HCT116 (cell line): Measurements from ENCODE around the gene SYT15B. TPM values are rescaled to one million over a fixed set of nuclear protein-coding genes. Genes with fewer than 3 reads are reported as not detected.
"Not testable (repeated sequence)": the region's sequence is repeated elsewhere in the genome, so short reads cannot be mapped to it uniquely, and the experiment has no call there.

Experiments
- ATAC-seq: fragments of 200-7000 bp; cut with Tn5 transposase; 2 replicates; pipeline ENCODE4 v1.9.1; 2020; ENCODE audit warnings: mild to moderate bottlenecking, moderate library complexity
- BruUV-seq: library from RNA; stranded (reverse); fragments of 400-500 nt; replicated peaks from 2 replicates; lab custom pipeline; 2021; lab: Mats Ljungman, UMichigan
- CTCF ChIA-PET: fragments of 300-600 bp; sonication (Branson Sonifier 250); formaldehyde crosslinking; loops from one replicate; lab custom pipeline; 2021; ENCODE audit warnings: antibody characterized with exemption; lab: Charles Lee
- POLR2A ChIA-PET: fragments of 300-600, 350-600 bp; sonication (Branson Sonifier 250); formaldehyde crosslinking; loops from one replicate; lab custom pipeline; 2021; ENCODE audit warnings: antibody characterized with exemption; lab: Charles Lee
- RAD21 ChIA-PET, 2 experiments: fragments of 300-600 bp; sonication (Branson Sonifier 250); formaldehyde crosslinking; loops; one replicate each; lab custom pipeline; 2023; ENCODE audit warnings: low total read pairs in 2 of 2; ENCODE audit not compliant: uncharacterized antibody in 2 of 2, unreplicated experiment in 2 of 2, low non-redundant PET in 1 of 2; lab: Charles Lee
- DNase-seq: peaks from one replicate; pipeline ENCODE4 v3.0.0-alpha.2; 2010; ENCODE audit warnings: low read depth, low spot score
- H2AFZ ChIP-seq: fragments of 200-600 bp; shearing (Covaris generic), sonication (generic); 2 replicates; pipeline ENCODE4 v1.6.1; 2017; ENCODE audit warnings: low read depth, mixed run types, mixed read lengths, antibody characterized with exemption, low read length; ENCODE audit not compliant: poor library complexity, severe bottlenecking
- H3K27ac ChIP-seq: 2 replicates; pipeline ENCODE4 v1.5.1; 2012; ENCODE audit warnings: low read depth, low read length
- H3K27me3 ChIP-seq: fragments of 200-600 bp; sonication (generic); 2 replicates; pipeline ENCODE4 v1.6.1; 2016; ENCODE audit warnings: mixed run types, low read length, mixed read lengths; ENCODE audit not compliant: insufficient read depth
- H3K36me3 ChIP-seq, 2 experiments: fragments of 200-500 bp in 1 of 2; fragments of 200-600 bp in 1 of 2; sonication (Bioruptor generic) in 1 of 2; sonication (generic) in 1 of 2; 2 replicates each; pipeline versions ENCODE4 v1.5.1 to v1.6.1; 2014 to 2016; ENCODE audit warnings: low read length in 2 of 2, inconsistent platforms in 1 of 2, mixed read lengths in 1 of 2, mixed run types in 1 of 2; ENCODE audit not compliant: insufficient read depth in 2 of 2, control insufficient read depth in 1 of 2
- H3K4me1 ChIP-seq, 2 experiments: fragments of 200-600 bp in 1 of 2; sonication (generic) in 1 of 2; 2 replicates each; pipeline versions ENCODE4 v1.5.1 to v1.6.1; 2012 to 2017; ENCODE audit warnings: low read length in 2 of 2, inconsistent platforms in 1 of 2, mild to moderate bottlenecking in 1 of 2, mixed read lengths in 1 of 2, mixed run types in 1 of 2, moderate library complexity in 1 of 2; ENCODE audit not compliant: insufficient read depth in 2 of 2, control insufficient read depth in 1 of 2
- H3K4me2 ChIP-seq: fragments of 200-600 bp; sonication (generic); 2 replicates; pipeline ENCODE4 v1.6.1; 2017; ENCODE audit warnings: mixed run types, low read length, mixed read lengths
- H3K4me3 ChIP-seq, 2 experiments: fragments of 200-600 bp in 1 of 2; sonication (generic) in 1 of 2; replicated peaks in 1 of 2; 2 replicates each; pipeline ENCODE4 v1.5.1; 2011 to 2016; ENCODE audit warnings: low read length in 2 of 2, control low read depth in 1 of 2, low read depth in 1 of 2, mild to moderate bottlenecking in 1 of 2, mixed read lengths in 1 of 2, mixed run types in 1 of 2
- H3K79me2 ChIP-seq: fragments of 200-600 bp; sonication (generic); 2 replicates; pipeline ENCODE4 v1.6.1; 2017; ENCODE audit warnings: mild to moderate bottlenecking, mixed run types, low read length, moderate library complexity, mixed read lengths; ENCODE audit not compliant: insufficient read depth
- H3K9ac ChIP-seq: fragments of 200-600 bp; sonication (generic); 2 replicates; pipeline ENCODE4 v1.6.1; 2016; ENCODE audit warnings: low read length, mixed read lengths
- H3K9me2 ChIP-seq: fragments of 200-600 bp; sonication (generic), shearing (Covaris generic); 2 replicates; pipeline ENCODE4 v1.6.1; 2017; ENCODE audit warnings: mixed run types, mild to moderate bottlenecking, moderate library complexity; ENCODE audit not compliant: insufficient read depth
- H3K9me3 ChIP-seq, 2 experiments: fragments of 200-500 bp in 1 of 2; fragments of 200-600 bp in 1 of 2; sonication (Bioruptor generic) in 1 of 2; sonication (generic) in 1 of 2; 2 replicates each; pipeline ENCODE4 v1.6.1; 2014 to 2017; ENCODE audit warnings: low read length in 2 of 2, mixed read lengths in 2 of 2, inconsistent platforms in 1 of 2, low read depth in 1 of 2, mild to moderate bottlenecking in 1 of 2, mixed run types in 1 of 2, moderate library complexity in 1 of 2; ENCODE audit not compliant: control insufficient read depth in 1 of 2, insufficient read depth in 1 of 2
- H4K20me1 ChIP-seq: fragments of 200-600 bp; sonication (generic), shearing (Covaris generic); 2 replicates; pipeline ENCODE4 v1.6.1; 2017; ENCODE audit warnings: mixed run types, mild to moderate bottlenecking, moderate library complexity; ENCODE audit not compliant: insufficient read depth
- CTCF ChIP-seq, 3 experiments: fragments of 200-600 bp in 1 of 3; sonication (generic) in 1 of 3; IDR thresholded peaks in 2 of 3; conservative IDR thresholded peaks in 1 of 3; 2 replicates each; pipeline ENCODE4 v1.5.1; 2012 to 2017; ENCODE audit warnings: low read depth in 2 of 3, low read length in 2 of 3, antibody characterized with exemption in 1 of 3, borderline replicate concordance in 1 of 3, control low read depth in 1 of 3, mild to moderate bottlenecking in 1 of 3, mixed read lengths in 1 of 3, mixed run types in 1 of 3, moderate library complexity in 1 of 3; ENCODE audit not compliant: insufficient read depth in 1 of 3
- RAD21 ChIP-seq: IDR thresholded peaks from 2 replicates; pipeline ENCODE4 v1.6.1; 2012; ENCODE audit warnings: low read depth, mild to moderate bottlenecking
- YY1 ChIP-seq: IDR thresholded peaks from 2 replicates; pipeline ENCODE4 v1.6.1; 2011; ENCODE audit warnings: low read length, low read depth, moderate library complexity, mild to moderate bottlenecking; ENCODE audit not compliant: insufficient replicate concordance; ENCODE audit errors: extremely low read depth
- intact Hi-C: fragments of 100-400 bp; cut with micrococcal nuclease; formaldehyde crosslinking; loops from 2 replicates; pipeline ENCODE4 v1.10.0; 2022
- total RNA-seq: library from RNA; stranded (reverse); gene quantifications from one replicate; pipeline ENCODE4 v1.2.1, GENCODE V29; 2021; ENCODE audit not compliant: unreplicated experiment

SYT15B gene
- total RNA-seq, 1 experiment from 2014 or later: 0.37 TPM

DNA sequence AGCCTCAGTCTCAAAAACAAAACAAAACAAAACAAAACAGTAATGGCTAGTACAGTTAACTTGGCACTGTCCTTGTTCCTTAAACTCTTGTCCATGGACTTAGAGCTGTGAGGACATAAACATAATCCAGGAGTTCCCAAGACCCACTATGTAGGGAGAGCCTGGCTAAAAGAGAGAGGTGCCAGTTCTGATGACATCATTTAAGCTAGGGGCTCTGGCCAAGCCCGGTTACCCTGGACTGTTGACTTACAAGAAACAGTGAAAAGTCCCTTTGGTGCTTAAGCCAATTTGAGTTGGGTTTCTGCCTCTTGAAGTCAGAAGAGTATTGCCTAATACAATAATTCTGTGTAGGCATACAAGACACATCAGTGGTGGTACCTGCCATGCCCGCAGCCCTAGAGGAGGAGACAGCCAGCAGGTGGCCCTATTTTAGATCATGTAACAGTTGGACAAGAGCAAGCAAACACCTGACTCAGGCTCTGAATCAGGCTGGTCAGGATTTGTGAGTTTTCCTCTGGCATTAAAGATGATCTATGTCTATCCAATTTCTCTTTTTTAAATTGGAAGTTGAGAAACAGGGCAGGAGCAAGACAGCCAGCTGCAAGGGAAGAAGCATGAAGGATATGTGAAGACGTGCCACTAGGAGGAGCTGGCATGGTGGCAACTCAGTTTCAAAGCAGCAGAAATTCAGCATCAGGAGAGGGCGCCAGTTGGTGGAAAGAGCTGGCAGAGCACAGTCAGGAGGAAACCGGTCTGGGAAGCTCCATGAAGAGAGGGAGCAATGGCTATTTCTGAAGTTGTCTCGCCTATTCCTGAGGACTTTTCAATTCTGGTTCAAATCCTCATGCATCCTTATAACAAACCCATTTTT is 12.2 kb upstream of the SYT15B start:
- H3K4me2 ChIP-seq, H3K36me3 ChIP-seq, BruUV-seq, H3K4me1 ChIP-seq, H3K9me2 ChIP-seq, POLR2A ChIA-PET, CTCF ChIA-PET, intact Hi-C loops, H3K9me3 ChIP-seq, H4K20me1 ChIP-seq, RAD21 ChIA-PET, H3K27me3 ChIP-seq, H2AFZ ChIP-seq, H3K79me2 ChIP-seq, H3K9ac ChIP-seq, H3K27ac ChIP-seq, H3K4me3 ChIP-seq: not testable (repeated sequence)
- peak; percentile 54 to 96 (median 61) for TF ChIP-seq CTCF (IDR thresholded peaks at IDR 0.05 in 2 of 3, conservative IDR thresholded peaks at IDR 0.05 in 1 of 3; ENCODE audit: borderline replicate concordance in 1 of 3, insufficient read depth in 1 of 3, low read depth in 2 of 3, low read length in 2 of 3)
- TF ChIP-seq RAD21: peak; percentile 59
- TF ChIP-seq YY1: peak; percentile 64
- DNase-seq: peak; percentile 47
- ATAC-seq: peak; percentile 98

GRCh38 chr10:47770745-47771144 is 7.4 kb upstream of the SYT15B start:
- H3K9ac ChIP-seq, RAD21 ChIA-PET, ATAC-seq, POLR2A ChIA-PET, H3K9me2 ChIP-seq, H3K9me3 ChIP-seq, CTCF ChIA-PET, H4K20me1 ChIP-seq, DNase-seq, H3K4me3 ChIP-seq, H3K79me2 ChIP-seq, H3K27me3 ChIP-seq, H2AFZ ChIP-seq, BruUV-seq, intact Hi-C loops, H3K27ac ChIP-seq, H3K36me3 ChIP-seq, H3K4me2 ChIP-seq, H3K4me1 ChIP-seq: not testable (repeated sequence)

DNA sequence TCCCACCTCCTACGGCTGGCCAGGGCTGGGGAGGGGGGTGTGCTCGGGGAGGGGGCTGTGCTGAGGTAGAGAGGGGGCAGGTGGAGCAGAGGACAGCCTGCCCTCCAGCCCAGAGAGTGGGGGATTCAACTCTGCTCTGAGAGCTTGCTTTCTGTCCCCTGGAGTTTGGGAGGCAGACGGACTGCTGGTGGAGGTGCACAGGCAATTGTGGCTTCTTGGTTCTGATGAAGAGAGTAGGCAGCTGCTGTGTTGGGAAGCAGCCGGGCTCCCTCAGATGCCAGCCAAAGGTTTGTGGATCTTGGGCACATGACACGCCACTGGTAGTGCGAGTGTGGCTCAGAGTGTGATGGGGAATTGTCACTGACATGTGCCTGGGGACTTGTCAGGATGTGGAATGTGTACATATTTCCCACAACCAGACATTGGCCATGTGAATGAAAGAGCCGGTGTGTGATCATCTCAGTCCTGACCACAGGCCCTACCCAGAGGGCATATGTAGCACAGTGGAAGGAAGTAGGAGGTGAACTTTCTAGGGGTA is 5.3 kb upstream of the SYT15B start:
- H3K4me2 ChIP-seq, H3K4me3 ChIP-seq, H3K36me3 ChIP-seq, H4K20me1 ChIP-seq, H3K9me3 ChIP-seq, H3K4me1 ChIP-seq, DNase-seq, intact Hi-C loops, RAD21 ChIA-PET, POLR2A ChIA-PET, H3K9ac ChIP-seq, H3K9me2 ChIP-seq, H3K27me3 ChIP-seq, H3K79me2 ChIP-seq, H2AFZ ChIP-seq, CTCF ChIA-PET, ATAC-seq, H3K27ac ChIP-seq, BruUV-seq: not testable (repeated sequence)
